ENCODE data around the gene NSD2.

DNA sequence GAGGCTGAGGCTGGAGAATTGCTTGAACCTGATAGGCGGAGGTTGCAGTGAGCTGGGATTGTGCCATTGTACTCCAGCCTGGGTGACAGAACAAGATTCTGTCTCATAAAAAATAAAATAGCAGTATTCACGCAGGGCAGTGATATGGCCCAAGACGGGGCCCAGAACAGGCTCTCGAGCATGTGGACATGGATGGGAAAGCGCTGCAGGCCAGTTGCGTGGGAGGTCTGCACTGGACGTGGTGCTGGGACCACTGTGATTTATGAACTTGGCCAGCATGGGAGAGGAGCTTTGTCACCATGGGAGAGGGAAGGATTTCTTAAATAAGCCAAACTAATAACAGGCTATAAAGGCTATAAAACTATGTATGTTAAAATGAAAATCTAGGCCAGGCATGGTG is 51.6 kb downstream of the NSD2 start:
- TF ChIP-seq POLR2AphosphoS5 (IDR thresholded peaks at IDR 0.05; ENCODE audit: low read depth, low read length) (no peak), TAF1 (IDR thresholded peaks at IDR 0.05; ENCODE audit: borderline replicate concordance, insufficient read depth, low read length) (no peak), SIN3A (IDR thresholded peaks at IDR 0.05; ENCODE audit: borderline replicate concordance, insufficient read depth, low read length) (no peak), FOXP2 (optimal IDR thresholded peaks at IDR 0.05; ENCODE audit: borderline replicate concordance, extremely low read depth, extremely low read length, insufficient read depth) (no peak)
- TF ChIP-seq, protein P1, sequence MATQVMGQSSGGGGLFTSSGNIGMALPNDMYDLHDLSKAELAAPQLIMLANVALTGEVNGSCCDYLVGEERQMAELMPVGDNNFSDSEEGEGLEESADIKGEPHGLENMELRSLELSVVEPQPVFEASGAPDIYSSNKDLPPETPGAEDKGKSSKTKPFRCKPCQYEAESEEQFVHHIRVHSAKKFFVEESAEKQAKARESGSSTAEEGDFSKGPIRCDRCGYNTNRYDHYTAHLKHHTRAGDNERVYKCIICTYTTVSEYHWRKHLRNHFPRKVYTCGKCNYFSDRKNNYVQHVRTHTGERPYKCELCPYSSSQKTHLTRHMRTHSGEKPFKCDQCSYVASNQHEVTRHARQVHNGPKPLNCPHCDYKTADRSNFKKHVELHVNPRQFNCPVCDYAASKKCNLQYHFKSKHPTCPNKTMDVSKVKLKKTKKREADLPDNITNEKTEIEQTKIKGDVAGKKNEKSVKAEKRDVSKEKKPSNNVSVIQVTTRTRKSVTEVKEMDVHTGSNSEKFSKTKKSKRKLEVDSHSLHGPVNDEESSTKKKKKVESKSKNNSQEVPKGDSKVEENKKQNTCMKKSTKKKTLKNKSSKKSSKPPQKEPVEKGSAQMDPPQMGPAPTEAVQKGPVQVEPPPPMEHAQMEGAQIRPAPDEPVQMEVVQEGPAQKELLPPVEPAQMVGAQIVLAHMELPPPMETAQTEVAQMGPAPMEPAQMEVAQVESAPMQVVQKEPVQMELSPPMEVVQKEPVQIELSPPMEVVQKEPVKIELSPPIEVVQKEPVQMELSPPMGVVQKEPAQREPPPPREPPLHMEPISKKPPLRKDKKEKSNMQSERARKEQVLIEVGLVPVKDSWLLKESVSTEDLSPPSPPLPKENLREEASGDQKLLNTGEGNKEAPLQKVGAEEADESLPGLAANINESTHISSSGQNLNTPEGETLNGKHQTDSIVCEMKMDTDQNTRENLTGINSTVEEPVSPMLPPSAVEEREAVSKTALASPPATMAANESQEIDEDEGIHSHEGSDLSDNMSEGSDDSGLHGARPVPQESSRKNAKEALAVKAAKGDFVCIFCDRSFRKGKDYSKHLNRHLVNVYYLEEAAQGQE (IDR thresholded peaks at IDR 0.05; ENCODE audit: insufficient read depth in 1 of 2, low read depth in 2 of 2, low read length in 2 of 2) = no peak

All from PFSK-1 (cell line).